ENCODE measurements around the gene MAP3K4. TPM values are rescaled to one million over a fixed set of nuclear protein-coding genes. Genes with fewer than 3 reads are reported as not detected.

Gene MAP3K4
- total RNA-seq, 4 donors from 2014 or later = 22.8 to 33.8 (median 30.4) TPM

GRCh38 chr6:161031721-161032495 lies 40.3 kb downstream of the MAP3K4 start:
- no peak overlapping the region for H3K4me3 ChIP-seq (ENCODE audit: low read depth, poor library complexity, severe bottlenecking)
- WGBS, 2 donors = 36 to 42% methylated on average over 3 of the region's 3 CpGs
- TF ChIP-seq CTCF (IDR thresholded peaks at IDR 0.05) (no peak), POLR2A (IDR thresholded peaks at IDR 0.05) (no peak)
- intact Hi-C loops (cut with DNase I; ENCODE audit: low total_unique reads) = no loop called here
- DNase-seq (ENCODE audit: low spot score in 2 of 2) = no peak

- TF ChIP-seq POLR2A (IDR thresholded peaks at IDR 0.05) (no peak), CTCF (IDR thresholded peaks at IDR 0.05) (no peak)
- intact Hi-C loops (cut with DNase I; ENCODE audit: low total_unique reads) = no loop called here
- no peak overlapping the region for H3K4me3 ChIP-seq (ENCODE audit: low read depth, poor library complexity, severe bottlenecking)
- 47 to 49% methylated on average over 5 of the region's 5 CpGs for WGBS, 2 donors
- DNase-seq (ENCODE audit: low spot score in 2 of 2) = no peak
Observed at GRCh38 chr6:161033667-161034066, 42.1 kb downstream of the MAP3K4 start.

GRCh38 chr6:161035182-161035980 lies 43.8 kb downstream of the MAP3K4 start:
- DNase-seq (ENCODE audit: low spot score in 2 of 2) = no peak
- intact Hi-C loops (cut with DNase I; ENCODE audit: low total_unique reads) = no loop called here
- no peak for TF ChIP-seq POLR2A (IDR thresholded peaks at IDR 0.05)
- no peak for TF ChIP-seq CTCF (IDR thresholded peaks at IDR 0.05)
- no peak overlapping the region for H3K4me3 ChIP-seq (ENCODE audit: low read depth, poor library complexity, severe bottlenecking)
- 85 to 93% methylated on average over 3 of the region's 3 CpGs for WGBS, 2 donors

GRCh38 chr6:161035981-161036263 lies 44.4 kb downstream of the MAP3K4 start:
- no peak for DNase-seq (ENCODE audit: low spot score in 2 of 2)
- TF ChIP-seq CTCF (IDR thresholded peaks at IDR 0.05) = no peak
- TF ChIP-seq POLR2A (IDR thresholded peaks at IDR 0.05) = no peak
- intact Hi-C loops (cut with DNase I; ENCODE audit: low total_unique reads) = no loop called here
- H3K4me3 ChIP-seq (ENCODE audit: low read depth, poor library complexity, severe bottlenecking) = no peak overlapping the region
- WGBS, 2 donors = 95 to 97% methylated on average over 3 of the region's 3 CpGs

GRCh38 chr6:161037873-161038228 lies 46.3 kb downstream of the MAP3K4 start:
- TF ChIP-seq CTCF (IDR thresholded peaks at IDR 0.05) (no peak), POLR2A (IDR thresholded peaks at IDR 0.05) (no peak)

More at GRCh38 chr6:161037873-161038228, 46.3 kb downstream of the MAP3K4 start:
- intact Hi-C loops (cut with DNase I; ENCODE audit: low total_unique reads) = no loop called here
- H3K4me3 ChIP-seq (ENCODE audit: low read depth, poor library complexity, severe bottlenecking) = no peak overlapping the region
- DNase-seq (ENCODE audit: low spot score in 2 of 2) = no peak
- 80 to 93% methylated on average over 2 of the region's 2 CpGs for whole genome bisulfite sequencing, 2 donors

All from lower leg skin (tissue), 4 donors.